Measurements from ENCODE around the gene DLGAP1. TPM values are rescaled to one million over a fixed set of nuclear protein-coding genes. Genes with fewer than 3 reads are reported as not detected.

The DLGAP1 gene
- total and polyA plus RNA-seq, 4 donors: 0.06 to 1.2 (median 0.17) TPM; not detected in 1

DNA sequence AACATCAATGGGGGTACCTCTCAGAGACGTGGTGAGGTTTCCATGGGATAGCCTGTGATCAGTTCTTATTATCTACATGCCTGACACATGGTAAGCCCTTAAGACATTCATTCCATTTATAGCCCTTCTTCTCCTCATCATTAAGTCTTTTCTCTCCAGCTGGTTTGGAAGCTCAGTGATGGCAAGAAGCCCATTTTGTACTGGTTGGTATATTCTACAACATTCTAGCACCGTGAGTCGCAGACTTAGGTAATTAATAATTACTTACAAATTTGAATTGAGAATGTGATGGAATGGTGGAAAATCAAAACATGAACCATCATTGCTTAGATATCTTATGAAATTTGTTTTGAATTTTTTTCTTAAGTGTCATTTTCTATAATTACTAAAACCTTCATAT, 472.6 kb downstream of the DLGAP1 start (continued):
- TF ChIP-seq, protein P1, sequence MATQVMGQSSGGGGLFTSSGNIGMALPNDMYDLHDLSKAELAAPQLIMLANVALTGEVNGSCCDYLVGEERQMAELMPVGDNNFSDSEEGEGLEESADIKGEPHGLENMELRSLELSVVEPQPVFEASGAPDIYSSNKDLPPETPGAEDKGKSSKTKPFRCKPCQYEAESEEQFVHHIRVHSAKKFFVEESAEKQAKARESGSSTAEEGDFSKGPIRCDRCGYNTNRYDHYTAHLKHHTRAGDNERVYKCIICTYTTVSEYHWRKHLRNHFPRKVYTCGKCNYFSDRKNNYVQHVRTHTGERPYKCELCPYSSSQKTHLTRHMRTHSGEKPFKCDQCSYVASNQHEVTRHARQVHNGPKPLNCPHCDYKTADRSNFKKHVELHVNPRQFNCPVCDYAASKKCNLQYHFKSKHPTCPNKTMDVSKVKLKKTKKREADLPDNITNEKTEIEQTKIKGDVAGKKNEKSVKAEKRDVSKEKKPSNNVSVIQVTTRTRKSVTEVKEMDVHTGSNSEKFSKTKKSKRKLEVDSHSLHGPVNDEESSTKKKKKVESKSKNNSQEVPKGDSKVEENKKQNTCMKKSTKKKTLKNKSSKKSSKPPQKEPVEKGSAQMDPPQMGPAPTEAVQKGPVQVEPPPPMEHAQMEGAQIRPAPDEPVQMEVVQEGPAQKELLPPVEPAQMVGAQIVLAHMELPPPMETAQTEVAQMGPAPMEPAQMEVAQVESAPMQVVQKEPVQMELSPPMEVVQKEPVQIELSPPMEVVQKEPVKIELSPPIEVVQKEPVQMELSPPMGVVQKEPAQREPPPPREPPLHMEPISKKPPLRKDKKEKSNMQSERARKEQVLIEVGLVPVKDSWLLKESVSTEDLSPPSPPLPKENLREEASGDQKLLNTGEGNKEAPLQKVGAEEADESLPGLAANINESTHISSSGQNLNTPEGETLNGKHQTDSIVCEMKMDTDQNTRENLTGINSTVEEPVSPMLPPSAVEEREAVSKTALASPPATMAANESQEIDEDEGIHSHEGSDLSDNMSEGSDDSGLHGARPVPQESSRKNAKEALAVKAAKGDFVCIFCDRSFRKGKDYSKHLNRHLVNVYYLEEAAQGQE (IDR thresholded peaks at IDR 0.05): no peak
- TF ChIP-seq HNF4G (IDR thresholded peaks at IDR 0.05): no peak
- TF ChIP-seq FOXA2 (IDR thresholded peaks at IDR 0.05): no peak
- TF ChIP-seq SP1 (IDR thresholded peaks at IDR 0.05): no peak
- TF ChIP-seq, protein P2, sequence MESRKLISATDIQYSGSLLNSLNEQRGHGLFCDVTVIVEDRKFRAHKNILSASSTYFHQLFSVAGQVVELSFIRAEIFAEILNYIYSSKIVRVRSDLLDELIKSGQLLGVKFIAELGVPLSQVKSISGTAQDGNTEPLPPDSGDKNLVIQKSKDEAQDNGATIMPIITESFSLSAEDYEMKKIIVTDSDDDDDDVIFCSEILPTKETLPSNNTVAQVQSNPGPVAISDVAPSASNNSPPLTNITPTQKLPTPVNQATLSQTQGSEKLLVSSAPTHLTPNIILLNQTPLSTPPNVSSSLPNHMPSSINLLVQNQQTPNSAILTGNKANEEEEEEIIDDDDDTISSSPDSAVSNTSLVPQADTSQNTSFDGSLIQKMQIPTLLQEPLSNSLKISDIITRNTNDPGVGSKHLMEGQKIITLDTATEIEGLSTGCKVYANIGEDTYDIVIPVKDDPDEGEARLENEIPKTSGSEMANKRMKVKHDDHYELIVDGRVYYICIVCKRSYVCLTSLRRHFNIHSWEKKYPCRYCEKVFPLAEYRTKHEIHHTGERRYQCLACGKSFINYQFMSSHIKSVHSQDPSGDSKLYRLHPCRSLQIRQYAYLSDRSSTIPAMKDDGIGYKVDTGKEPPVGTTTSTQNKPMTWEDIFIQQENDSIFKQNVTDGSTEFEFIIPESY (IDR thresholded peaks at IDR 0.05): no peak

DNA sequence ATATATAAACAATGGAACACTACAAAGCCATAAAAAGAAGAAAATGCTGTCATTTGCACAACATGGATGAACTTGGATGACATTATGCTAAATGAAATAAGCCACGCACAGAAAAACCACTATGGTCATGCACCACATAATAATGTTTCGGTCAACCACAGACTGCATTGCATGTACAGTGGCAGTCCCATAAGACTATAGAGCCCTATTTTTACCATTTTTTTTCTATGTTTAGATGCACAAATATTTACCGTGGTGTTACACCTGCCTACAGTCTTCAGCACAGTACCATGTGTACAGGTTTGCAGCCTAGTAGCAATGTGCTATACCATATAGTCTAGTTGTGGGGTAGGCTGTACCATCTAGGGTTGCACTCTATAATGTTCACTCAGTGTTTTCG, 476.1 kb downstream of the DLGAP1 start:
- no peak overlapping the region for H3K4me3 ChIP-seq (ENCODE audit: low read depth in 1 of 3, low read length in 3 of 3)
- 96% methylated on average over 4 of the region's 4 CpGs for WGBS
- peaks cover 0 to 8% (median 5%) of the 10 kb centered on the region in 4 donors for H3K9me3 ChIP-seq (ENCODE audit: control insufficient read depth in 4 of 4, low read length in 3 of 4)
- peaks cover 0 to 5% (median 0%) of the 10 kb centered on the region in 4 donors for H3K27me3 ChIP-seq (ENCODE audit: control insufficient read depth in 4 of 4, insufficient read depth in 4 of 4, low read length in 3 of 4)
- no peaks in the 10 kb centered on the region for H3K36me3 ChIP-seq (ENCODE audit: control insufficient read depth in 4 of 4, insufficient read depth in 3 of 4, low read depth in 1 of 4, low read length in 3 of 4)
- H3K27ac ChIP-seq (ENCODE audit: low read depth in 1 of 2, low read length in 2 of 2): no peak overlapping the region
- H3K4me1 ChIP-seq (ENCODE audit: control insufficient read depth in 4 of 4, insufficient read depth in 4 of 4, low read length in 3 of 4): no peaks in the 10 kb centered on the region
- no peak for TF ChIP-seq RAD21 (IDR thresholded peaks at IDR 0.05)
- TF ChIP-seq HNF4G (IDR thresholded peaks at IDR 0.05): no peak
- TF ChIP-seq YY1 (IDR thresholded peaks at IDR 0.05): no peak
- TF ChIP-seq, protein P3, sequence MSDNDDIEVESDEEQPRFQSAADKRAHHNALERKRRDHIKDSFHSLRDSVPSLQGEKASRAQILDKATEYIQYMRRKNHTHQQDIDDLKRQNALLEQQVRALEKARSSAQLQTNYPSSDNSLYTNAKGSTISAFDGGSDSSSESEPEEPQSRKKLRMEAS (IDR thresholded peaks at IDR 0.05): no peak
- TF ChIP-seq JUND (IDR thresholded peaks at IDR 0.05): no peak
- TF ChIP-seq, protein P4, sequence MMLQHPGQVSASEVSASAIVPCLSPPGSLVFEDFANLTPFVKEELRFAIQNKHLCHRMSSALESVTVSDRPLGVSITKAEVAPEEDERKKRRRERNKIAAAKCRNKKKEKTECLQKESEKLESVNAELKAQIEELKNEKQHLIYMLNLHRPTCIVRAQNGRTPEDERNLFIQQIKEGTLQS (IDR thresholded peaks at IDR 0.05): no peak
- no peak for TF ChIP-seq GABPA (IDR thresholded peaks at IDR 0.05 in 1 of 2, conservative IDR thresholded peaks at IDR 0.05 in 1 of 2)
- no peak for TF ChIP-seq FOXA1 (IDR thresholded peaks at IDR 0.05)
- TF ChIP-seq RXRA (IDR thresholded peaks at IDR 0.05): no peak
- no peak for TF ChIP-seq FOXA2 (IDR thresholded peaks at IDR 0.05)
- TF ChIP-seq, protein P5, sequence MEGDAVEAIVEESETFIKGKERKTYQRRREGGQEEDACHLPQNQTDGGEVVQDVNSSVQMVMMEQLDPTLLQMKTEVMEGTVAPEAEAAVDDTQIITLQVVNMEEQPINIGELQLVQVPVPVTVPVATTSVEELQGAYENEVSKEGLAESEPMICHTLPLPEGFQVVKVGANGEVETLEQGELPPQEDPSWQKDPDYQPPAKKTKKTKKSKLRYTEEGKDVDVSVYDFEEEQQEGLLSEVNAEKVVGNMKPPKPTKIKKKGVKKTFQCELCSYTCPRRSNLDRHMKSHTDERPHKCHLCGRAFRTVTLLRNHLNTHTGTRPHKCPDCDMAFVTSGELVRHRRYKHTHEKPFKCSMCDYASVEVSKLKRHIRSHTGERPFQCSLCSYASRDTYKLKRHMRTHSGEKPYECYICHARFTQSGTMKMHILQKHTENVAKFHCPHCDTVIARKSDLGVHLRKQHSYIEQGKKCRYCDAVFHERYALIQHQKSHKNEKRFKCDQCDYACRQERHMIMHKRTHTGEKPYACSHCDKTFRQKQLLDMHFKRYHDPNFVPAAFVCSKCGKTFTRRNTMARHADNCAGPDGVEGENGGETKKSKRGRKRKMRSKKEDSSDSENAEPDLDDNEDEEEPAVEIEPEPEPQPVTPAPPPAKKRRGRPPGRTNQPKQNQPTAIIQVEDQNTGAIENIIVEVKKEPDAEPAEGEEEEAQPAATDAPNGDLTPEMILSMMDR (IDR thresholded peaks at IDR 0.05; ENCODE audit: low read depth, low read length, missing input control): no peak
- TF ChIP-seq TAF1 (conservative IDR thresholded peaks at IDR 0.05): no peak
- TF ChIP-seq HNF4A (conservative IDR thresholded peaks at IDR 0.05): no peak
- no peak for DNase-seq (ENCODE audit: low spot score)
- H3K9ac ChIP-seq (ENCODE audit: low read depth in 1 of 2, low read length in 2 of 2): no peak overlapping the region

Measured in liver (tissue), 9 donors.